GM19452 (cell line): ENCODE results near the gene R3HDM4.
"Not testable (repeated sequence)": the region's sequence is repeated elsewhere in the genome, so short reads cannot be mapped to it uniquely, and the experiment has no call there.

Experiments
- ATAC-seq: cut with Tn5 transposase; IDR thresholded peaks from one replicate; pipeline ENCODE4 v1.9.1; 2021; ENCODE audit not compliant: unreplicated experiment

R3HDM4 gene

DNA sequence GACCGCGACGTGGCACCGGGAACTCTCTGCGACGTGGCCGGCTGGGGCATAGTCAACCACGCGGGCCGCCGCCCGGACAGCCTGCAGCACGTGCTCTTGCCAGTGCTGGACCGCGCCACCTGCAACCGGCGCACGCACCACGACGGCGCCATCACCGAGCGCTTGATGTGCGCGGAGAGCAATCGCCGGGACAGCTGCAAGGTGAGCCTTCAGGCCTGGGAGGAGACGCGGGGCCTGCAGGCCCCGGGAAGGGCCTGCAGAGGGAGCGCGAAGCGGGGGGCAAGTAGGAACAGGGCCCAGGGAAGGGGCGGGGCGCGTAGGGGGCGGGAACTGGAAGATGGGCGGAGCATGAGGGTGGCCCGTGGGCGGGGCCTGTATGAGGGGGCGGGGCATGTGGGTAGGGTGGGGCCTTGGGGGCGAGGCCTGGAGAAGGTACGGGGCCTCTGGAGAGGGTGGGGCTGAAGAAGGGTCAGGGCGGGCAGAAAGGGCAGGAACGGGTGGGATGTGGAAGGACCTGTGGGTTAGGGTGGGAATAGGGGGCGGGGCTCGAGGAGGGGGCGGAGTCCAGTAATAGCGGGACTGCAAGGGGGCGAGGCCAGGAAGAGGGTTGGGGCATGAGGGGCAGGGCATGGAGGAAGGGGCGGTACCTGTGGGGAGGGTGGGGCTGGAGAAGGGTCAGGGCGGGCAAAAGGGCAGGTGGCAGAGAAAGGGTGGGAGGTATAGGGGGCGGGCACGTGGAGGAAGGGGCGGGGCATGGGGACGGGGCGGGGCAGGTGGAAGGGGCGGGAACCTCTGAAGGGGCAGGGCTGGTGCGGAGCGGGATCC is 51.1 kb downstream of the R3HDM4 start:
- ATAC-seq, result no peak

DNA sequence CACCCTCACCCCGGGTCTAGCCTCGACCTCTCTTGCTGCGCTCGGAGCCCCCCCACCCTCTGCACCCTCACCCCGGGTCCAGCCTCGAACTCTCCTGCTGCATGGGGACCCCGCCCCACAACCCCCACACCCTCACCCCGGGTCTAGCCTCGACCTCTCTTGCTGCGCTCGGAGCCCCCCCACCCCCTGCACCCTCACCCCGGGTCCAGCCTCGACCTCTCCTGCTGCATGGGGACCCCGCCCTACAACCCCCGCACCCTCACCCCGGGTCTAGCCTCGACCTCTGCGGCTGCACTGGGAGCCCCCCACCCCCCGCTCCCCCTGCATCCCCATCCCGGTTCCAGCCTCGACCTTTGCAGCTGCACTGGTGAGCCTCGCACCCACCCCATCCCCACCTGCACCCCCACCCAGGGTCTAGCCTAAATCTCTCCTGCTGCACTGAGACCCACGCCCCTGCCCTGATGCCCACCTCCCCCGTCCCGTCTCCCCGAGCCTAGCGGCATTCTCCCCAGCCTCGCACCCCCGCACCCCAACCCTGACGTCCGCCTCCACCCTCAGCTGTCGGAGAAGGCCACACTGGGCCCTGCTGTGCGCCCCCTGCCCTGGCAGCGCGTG is 51.8 kb downstream of the R3HDM4 start:
- ATAC-seq, result no peak

DNA sequence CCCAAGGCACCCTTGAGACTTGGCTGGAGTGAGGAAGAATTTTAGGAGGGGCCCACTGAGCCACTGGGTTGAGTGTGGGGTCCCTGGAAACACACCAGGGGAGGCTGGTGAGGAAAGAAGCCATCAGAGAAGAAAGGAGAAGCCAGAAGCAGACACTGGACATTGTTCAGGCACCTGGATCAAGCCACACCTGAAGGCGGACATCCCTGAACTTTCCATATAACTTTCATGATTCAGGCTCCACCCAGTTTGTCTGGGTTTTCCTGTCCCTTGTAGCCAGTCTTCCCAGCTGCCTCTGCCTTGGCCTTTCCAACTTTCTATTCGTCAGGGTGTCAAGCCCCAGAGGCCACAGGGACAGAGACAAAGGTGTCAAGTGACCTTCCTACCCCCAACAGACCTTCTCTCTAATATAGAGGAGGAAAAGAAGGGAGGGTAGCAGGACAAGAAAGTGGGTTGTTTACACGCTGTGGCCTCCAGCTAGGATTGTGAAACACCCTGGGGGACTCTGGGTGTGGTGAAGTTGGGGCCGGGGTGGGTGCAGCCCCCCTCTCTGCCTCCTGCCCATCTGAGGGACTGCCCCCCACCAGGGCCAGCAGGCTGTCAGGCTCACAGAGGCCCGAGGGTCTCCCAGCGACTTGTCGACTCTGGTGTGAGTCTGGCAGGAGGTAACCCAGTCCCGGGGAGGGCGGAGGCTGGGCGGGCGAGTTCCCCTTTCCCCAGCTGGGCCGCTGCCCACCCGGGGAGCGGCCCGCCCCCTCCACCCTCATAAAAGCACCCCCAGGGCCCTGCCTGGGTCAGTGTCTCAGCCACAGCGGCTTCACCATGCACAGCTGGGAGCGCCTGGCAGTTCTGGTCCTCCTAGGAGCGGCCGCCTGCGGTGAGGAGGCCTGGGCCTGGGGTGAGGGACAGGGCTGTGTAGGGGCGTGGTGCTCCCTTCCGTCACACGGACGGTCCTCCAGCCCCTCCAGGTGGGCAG is 53.9 kb downstream of the R3HDM4 start, which contains the start of gene CFD:
CFD (plus strand) TSS at position 797 of the 976 bp plus-strand sequence; CDS start at position 823, 26 bp downstream.
- ATAC-seq, result no peak

DNA sequence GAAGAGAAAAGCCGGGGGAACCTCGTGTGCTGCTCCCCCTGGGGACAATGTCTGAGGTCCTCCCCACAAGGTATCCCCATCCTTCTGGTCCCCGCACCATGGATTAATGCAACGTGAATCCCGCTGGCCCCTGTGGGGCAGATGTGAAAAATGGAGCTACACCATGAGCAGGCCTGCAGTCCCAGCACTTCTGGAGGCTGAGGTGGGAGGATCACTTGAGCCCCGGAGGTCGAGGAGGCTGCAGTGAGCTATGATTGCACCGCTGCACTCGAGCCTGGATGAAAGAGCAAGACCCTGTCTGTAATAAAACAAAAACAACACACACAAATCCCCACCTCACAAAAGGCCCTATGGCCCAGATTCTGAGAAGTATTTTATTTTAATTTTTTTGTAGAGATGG is 54.7 kb downstream of the R3HDM4 start:
- no peak for ATAC-seq

DNA sequence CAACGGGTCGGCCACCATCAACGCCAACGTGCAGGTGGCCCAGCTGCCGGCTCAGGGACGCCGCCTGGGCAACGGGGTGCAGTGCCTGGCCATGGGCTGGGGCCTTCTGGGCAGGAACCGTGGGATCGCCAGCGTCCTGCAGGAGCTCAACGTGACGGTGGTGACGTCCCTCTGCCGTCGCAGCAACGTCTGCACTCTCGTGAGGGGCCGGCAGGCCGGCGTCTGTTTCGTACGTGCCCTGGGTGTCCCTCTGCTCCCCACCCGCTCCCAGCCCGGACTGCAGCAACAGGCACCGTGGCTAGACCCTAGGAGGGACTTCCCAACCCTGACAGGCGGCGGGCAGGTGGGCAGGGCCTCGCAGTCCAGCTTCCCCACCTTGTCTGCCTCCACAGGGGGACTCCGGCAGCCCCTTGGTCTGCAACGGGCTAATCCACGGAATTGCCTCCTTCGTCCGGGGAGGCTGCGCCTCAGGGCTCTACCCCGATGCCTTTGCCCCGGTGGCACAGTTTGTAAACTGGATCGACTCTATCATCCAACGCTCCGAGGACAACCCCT is 57.4 kb downstream of the R3HDM4 start:
- ATAC-seq, result no peak

DNA sequence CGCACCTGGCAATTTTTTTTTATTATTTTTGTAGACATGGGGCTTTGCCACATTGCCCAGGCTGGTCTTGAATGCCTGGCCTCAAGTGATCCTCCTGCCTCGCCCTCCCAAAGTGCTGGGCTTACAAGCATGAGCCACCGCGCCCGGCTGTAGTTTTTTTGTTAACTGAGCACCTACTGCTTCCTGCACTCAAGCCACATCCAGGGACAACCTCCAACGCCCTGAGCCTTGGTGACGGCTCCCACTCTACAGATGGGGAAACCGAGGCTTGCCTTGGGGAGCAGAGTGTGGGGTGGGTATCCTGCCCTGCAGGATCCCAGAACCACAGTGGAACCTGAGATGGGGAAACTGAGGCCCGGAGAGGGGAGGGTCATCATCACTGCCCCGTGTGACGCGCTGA is 57.9 kb downstream of the R3HDM4 start:
- ATAC-seq, result no peak

DNA sequence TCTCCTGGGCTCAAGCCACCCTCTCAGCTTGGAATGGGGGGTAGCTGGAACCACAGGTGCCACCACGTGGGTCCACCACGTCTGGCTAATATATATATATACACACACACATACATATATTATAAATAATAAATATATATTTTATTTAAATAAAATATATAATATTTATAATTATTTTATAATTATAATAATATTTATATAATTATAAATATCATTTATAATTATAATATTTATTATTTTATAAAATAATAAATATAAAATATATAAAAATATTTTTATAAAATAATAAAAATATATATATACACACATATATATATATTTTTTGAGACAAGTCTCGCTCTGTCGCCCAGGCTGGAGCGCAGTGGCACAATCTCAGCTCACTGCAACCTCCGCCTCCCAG is 58.5 kb downstream of the R3HDM4 start:
- ATAC-seq, result no peak

DNA sequence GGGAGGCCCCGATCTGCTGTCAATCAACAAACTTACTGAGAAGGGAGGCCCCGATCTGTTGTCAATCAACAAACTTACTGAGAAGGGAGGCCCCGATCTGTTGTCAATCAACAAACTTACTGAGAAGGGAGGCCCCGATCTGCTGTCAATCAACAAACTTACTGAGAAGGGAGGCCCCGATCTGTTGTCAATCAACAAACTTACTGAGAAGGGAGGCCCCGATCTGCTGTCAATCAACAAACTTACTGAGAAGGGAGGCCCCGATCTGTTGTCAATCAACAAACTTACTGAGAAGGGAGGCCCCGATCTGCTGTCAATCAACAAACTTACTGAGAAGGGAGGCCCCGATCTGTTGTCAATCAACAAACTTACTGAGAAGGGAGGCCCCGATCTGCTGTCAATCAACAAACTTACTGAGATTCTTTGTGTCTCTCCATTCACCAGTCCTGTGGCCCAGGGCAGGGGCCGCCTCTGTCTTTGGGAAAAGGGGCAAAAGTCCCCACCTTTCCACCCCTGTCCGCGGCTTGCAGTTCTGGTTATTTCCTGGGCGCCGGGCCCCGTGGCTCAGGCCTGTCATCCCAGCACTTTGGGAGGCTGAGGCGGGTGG is 59.3 kb downstream of the R3HDM4 start:
- not testable (repeated sequence) for ATAC-seq

DNA sequence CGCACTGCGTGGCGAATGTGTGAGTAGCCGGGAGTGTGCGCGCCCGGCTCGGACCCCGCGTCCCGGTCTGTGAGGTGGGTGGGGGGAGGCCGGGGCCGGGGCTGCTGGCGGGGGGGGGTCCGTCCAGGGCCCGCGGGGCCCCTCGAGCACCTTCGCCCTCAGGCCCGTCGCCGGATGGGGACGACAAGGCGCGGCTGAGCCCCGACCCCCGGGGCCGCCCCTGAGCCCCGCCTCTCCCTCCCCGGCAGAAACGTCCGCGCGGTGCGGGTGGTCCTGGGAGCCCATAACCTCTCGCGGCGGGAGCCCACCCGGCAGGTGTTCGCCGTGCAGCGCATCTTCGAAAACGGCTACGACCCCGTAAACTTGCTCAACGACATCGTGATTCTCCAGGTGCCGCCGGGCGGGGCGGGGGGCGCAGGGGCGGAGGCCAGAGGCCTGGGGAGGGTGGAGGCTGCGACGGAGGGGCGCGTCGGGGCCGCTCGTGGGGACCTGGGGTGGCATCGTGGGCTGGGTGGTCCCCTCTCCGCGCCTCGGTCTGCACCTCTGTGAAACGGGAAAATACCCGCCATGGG is 59.9 kb downstream of the R3HDM4 start:
- ATAC-seq, result no peak

DNA sequence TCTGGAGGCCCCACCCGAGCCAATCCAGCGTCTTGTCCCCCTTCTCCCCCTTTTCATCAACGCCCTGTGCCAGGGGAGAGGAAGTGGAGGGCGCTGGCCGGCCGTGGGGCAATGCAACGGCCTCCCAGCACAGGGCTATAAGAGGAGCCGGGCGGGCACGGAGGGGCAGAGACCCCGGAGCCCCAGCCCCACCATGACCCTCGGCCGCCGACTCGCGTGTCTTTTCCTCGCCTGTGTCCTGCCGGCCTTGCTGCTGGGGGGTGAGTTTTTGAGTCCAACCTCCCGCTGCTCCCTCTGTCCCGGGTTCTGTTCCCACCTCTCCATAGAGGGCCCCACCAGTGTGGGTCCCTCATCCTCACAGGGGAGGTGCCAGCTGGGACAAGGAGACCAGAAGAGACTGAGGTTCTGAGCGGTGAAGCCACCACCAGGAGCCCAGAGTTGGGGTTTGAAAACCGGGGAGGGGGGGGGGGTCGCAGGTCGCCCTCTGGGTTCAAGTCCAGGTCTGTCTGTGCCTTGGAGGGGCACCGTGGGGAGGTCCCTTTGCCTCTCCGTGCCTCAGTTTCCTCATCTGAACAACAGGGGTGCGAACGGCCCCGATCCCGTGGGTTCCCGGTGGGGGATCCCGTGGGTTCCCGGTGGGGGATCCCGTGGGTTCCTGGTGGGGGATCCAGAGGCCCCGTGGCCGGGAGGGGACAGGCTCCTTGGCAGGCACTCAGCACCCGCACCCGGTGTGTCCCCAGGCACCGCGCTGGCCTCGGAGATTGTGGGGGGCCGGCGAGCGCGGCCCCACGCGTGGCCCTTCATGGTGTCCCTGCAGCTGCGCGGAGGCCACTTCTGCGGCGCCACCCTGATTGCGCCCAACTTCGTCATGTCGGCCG is 60.6 kb downstream of the R3HDM4 start, which contains the start of gene ELANE:
ELANE (plus strand) TSS at position 168 of the 878 bp plus-strand sequence; CDS start at position 194, 26 bp downstream.
- no peak for ATAC-seq

DNA sequence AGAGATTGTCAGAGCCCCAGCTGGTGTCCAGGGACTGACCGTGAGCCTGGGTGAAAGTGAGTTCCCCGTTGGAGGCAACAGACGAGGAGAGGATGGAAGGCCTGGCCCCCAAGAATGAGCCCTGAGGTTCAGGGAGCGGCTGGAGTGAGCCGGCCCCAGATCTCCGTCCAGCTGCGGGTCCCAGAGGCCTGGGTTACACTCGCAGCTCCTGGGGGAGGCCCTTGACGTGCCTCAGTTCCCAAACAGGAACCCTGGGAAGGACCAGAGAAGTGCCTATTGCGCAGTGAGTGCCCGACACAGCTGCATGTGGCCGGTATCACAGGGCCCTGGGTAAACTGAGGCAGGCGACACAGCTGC is 62.1 kb downstream of the R3HDM4 start:
- ATAC-seq, result no peak

DNA sequence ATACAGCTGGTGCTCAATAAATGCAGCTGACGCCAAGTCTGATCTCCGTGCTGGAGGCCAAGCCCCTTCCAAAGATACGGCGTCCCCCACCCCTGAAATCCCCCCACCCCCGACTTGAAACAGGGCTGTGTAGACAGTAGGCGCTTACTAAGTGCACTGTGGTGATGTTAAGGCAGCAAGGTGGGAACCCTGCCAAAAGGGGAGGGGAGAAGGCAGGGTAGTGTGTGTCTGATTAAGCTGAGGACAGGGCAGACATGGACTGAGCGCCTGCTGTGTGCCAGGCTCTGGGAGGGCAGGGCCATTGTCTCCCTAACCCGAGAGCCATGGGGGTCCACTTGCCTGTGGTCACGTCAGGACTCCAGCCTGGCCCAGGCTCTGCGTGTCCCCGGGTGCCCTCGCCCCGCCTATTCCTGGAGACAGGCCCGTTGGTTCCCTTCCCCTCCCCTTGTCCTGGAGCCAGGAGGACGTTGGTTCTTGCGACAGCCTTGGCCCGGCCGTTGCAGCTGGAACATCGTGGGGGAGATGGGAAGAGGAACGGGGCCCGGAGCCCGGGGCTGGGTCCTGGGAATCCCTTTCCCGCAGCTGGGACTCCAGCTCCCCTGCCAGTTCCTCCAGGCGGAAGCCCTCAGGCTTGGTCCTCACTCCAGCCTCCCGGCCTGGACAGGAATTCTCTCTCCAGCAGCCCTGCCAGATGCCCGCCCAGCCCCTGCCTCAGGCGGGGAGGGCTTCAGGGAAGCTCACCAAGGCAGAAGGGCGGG is 62.6 kb downstream of the R3HDM4 start:
- no peak for ATAC-seq

DNA sequence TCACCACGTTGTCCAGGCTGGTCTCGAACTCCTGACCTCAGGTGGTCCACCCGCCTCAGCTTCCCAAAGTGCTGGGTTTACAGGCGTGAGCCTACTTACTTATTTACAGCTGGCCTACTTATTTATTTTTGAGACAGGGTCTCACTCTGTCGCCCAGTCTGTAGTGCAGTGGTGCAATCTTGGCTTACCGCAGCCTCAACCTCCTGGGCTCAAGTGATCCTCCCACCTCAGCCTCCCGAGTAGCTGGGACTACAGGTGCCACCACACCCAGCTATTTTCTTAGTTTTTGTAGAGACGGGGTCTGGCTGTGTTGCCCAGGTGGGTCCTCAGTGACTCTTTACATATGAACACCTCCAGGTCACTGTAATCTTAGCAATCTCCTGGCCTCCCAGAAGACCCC is 63.8 kb downstream of the R3HDM4 start:
- ATAC-seq, result not testable (repeated sequence)

DNA sequence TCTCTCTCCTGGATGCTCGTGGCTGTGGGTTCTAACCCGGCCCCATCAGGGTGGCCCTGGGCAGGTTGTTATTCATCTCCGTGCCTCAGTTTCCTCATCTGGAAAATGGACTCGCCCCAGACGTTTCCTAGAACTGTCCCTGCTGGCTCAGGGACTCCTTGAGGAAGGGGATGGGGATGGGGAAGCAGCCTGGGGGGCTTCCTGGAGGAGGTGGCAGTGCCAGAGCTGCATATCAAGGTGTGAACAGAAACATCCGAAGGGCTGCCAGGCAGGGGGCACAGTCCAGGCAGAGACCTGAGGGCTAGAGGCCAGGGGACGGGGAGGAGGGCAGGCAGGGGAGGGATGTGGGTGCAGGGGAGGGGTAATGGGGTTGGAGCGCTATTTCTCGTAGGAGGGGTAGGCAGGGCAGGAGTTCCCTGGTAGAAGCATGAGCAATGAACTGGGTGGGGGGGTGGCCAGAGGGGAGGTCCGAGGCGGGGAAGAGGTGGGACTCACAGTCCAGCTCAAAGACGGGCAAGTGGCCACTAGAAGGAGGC is 64.6 kb downstream of the R3HDM4 start:
- no peak for ATAC-seq
